ENCODE measurements around the gene CCDC124. TPM values are rescaled to one million over a fixed set of nuclear protein-coding genes. Genes with fewer than 3 reads are reported as not detected.
"Not testable (repeated sequence)": the region's sequence is repeated elsewhere in the genome, so short reads cannot be mapped to it uniquely, and the experiment has no call there.

Gene CCDC124
- total RNA-seq, 2 experiments from 2014 or later: 26.9 to 28.1 TPM

GRCh38 chr19:17910791-17911360 is 21.9 kb upstream of the CCDC124 start:
- Mint-ChIP-seq H3K36me3 (ENCODE audit: low read depth) (no peaks in the 10 kb centered on the region), H3K4me1 (ENCODE audit: low read depth) (no peaks in the 10 kb centered on the region), H3K27me3 (peaks cover 5% of the 10 kb centered on the region), H3K9me3 (no peaks in the 10 kb centered on the region), H3K27ac (no peak overlapping the region), H3K4me3 (no peak overlapping the region)
- Histone ChIP-seq H3K27ac (ENCODE audit: low read depth in 1 of 2, low read length in 2 of 2) (no peak overlapping the region), H3K9me3 (ENCODE audit: control insufficient read depth in 1 of 2, insufficient read depth in 1 of 2, low read length in 2 of 2) (peaks cover 8 to 35% of the 10 kb centered on the region in 2 experiments), H3K4me3 (ENCODE audit: low read length) (no peak overlapping the region), H3K4me1 (ENCODE audit: insufficient read depth, low read length) (no peaks in the 10 kb centered on the region), H3K36me3 (ENCODE audit: insufficient read depth, low read length) (no peaks in the 10 kb centered on the region), H3K27me3 (ENCODE audit: control insufficient read depth in 1 of 2, insufficient read depth in 2 of 2, low read length in 2 of 2) (no peaks in the 10 kb centered on the region)
- ChIA-PET CTCF (interaction anchor here (0.8 kb wide), 1 partner anchor 51 kb away, joined by 3 read pairs; the partner anchor contains the start of gene RPL18A), POLR2A (no interaction called here)
- DNase-seq (no peak), ATAC-seq (ENCODE audit: poor library complexity) (no peak)
- TF ChIP-seq CTCF (IDR thresholded peaks at IDR 0.05): no peak
- intact Hi-C loops (cut with DNase I, micrococcal nuclease): no loop called here

- Mint-ChIP-seq H3K27me3 (peaks cover 5% of the 10 kb centered on the region), H3K27ac (no peak overlapping the region), H3K4me3 (no peak overlapping the region), H3K36me3 (ENCODE audit: low read depth) (no peaks in the 10 kb centered on the region), H3K9me3 (no peaks in the 10 kb centered on the region), H3K4me1 (ENCODE audit: low read depth) (no peaks in the 10 kb centered on the region)
- Histone ChIP-seq H3K4me3 (ENCODE audit: low read length) (no peak overlapping the region), H3K9me3 (ENCODE audit: control insufficient read depth in 1 of 2, insufficient read depth in 1 of 2, low read length in 2 of 2) (peaks cover 8 to 23% of the 10 kb centered on the region in 2 experiments), H3K27ac (ENCODE audit: low read depth in 1 of 2, low read length in 2 of 2) (no peak overlapping the region), H3K36me3 (ENCODE audit: insufficient read depth, low read length) (no peaks in the 10 kb centered on the region), H3K27me3 (ENCODE audit: control insufficient read depth in 1 of 2, insufficient read depth in 2 of 2, low read length in 2 of 2) (peaks cover 2 to 8% of the 10 kb centered on the region in 2 experiments), H3K4me1 (ENCODE audit: insufficient read depth, low read length) (no peaks in the 10 kb centered on the region)
- intact Hi-C loops (cut with DNase I, micrococcal nuclease): no loop called here
- POLR2A ChIA-PET: interaction anchor here (1.0 kb wide), 1 partner anchor 65 kb away, joined by 3 read pairs; no protein-coding TSS in a partner anchor
- DNase-seq (no peak), ATAC-seq (ENCODE audit: poor library complexity) (no peak)
- TF ChIP-seq CTCF (IDR thresholded peaks at IDR 0.05): no peak
- CTCF ChIA-PET: no interaction called here
Measured at GRCh38 chr19:17915940-17916593, 16.7 kb upstream of the CCDC124 start.

- H3K36me3 Mint-ChIP-seq (ENCODE audit: low read depth); H3K27ac Mint-ChIP-seq; H3K36me3 ChIP-seq (ENCODE audit: insufficient read depth, low read length); CTCF ChIA-PET; DNase-seq; H3K27ac ChIP-seq (ENCODE audit: low read depth in 1 of 2, low read length in 2 of 2); H3K4me1 Mint-ChIP-seq (ENCODE audit: low read depth); H3K4me1 ChIP-seq (ENCODE audit: insufficient read depth, low read length); intact Hi-C loops (cut with DNase I, micrococcal nuclease); H3K9me3 Mint-ChIP-seq; H3K4me3 Mint-ChIP-seq; H3K27me3 Mint-ChIP-seq; ATAC-seq (ENCODE audit: poor library complexity); H3K4me3 ChIP-seq (ENCODE audit: low read length); H3K27me3 ChIP-seq (ENCODE audit: control insufficient read depth in 1 of 2, insufficient read depth in 2 of 2, low read length in 2 of 2); POLR2A ChIA-PET: not testable (repeated sequence)
- H3K9me3 ChIP-seq (ENCODE audit: control insufficient read depth in 1 of 2, insufficient read depth in 1 of 2, low read length in 2 of 2): peaks cover 8 to 13% of the 10 kb centered on the region in 2 experiments
Measured at GRCh38 chr19:17918151-17918550, 14.7 kb upstream of the CCDC124 start.

- POLR2A ChIA-PET; intact Hi-C loops (cut with DNase I, micrococcal nuclease); H3K27ac Mint-ChIP-seq; H3K27ac ChIP-seq (ENCODE audit: low read depth in 1 of 2, low read length in 2 of 2); H3K27me3 Mint-ChIP-seq; H3K27me3 ChIP-seq (ENCODE audit: control insufficient read depth in 1 of 2, insufficient read depth in 2 of 2, low read length in 2 of 2); H3K4me1 ChIP-seq (ENCODE audit: insufficient read depth, low read length); H3K36me3 ChIP-seq (ENCODE audit: insufficient read depth, low read length); H3K9me3 ChIP-seq (ENCODE audit: control insufficient read depth in 1 of 2, insufficient read depth in 1 of 2, low read length in 2 of 2); H3K4me3 Mint-ChIP-seq; H3K36me3 Mint-ChIP-seq (ENCODE audit: low read depth); DNase-seq; H3K4me3 ChIP-seq (ENCODE audit: low read length); H3K4me1 Mint-ChIP-seq (ENCODE audit: low read depth); CTCF ChIA-PET; ATAC-seq (ENCODE audit: poor library complexity); H3K9me3 Mint-ChIP-seq: not testable (repeated sequence)
Measured at GRCh38 chr19:17919122-17919521, 13.7 kb upstream of the CCDC124 start.

Measured in CD4-positive, alpha-beta T cell (primary cell).